ENCODE measurements around the gene RND2. TPM values are rescaled to one million over a fixed set of nuclear protein-coding genes. Genes with fewer than 3 reads are reported as not detected.
A peak's percentile ranks its signal among the peaks of the same experiment; 100 is the strongest.

The RND2 gene
- total and polyA plus RNA-seq, 9 of the 15 experiments (the other 6 are each of a cell fraction or from before 2014, with no cell fraction given) = 0.15 to 1.9 (median 0.98) TPM

GRCh38 chr17:43021741-43022512, 3.1 kb upstream of the RND2 start, which contains the start of gene VAT1 (continued):
- TF ChIP-seq ZNF280A (IDR thresholded peaks at IDR 0.05; ENCODE audit: low read depth, partially characterized antibody) (no peak), E2F4 (CRISPR knock-in tag; IDR thresholded peaks at IDR 0.05; ENCODE audit: low read depth) (0 out of 2 replicates have a peak, but pooled peaks have one; percentile 31), ATF1 (CRISPR knock-in tag; IDR thresholded peaks at IDR 0.05) (no peak), ATF1 (tag; IDR thresholded peaks at IDR 0.05) (peak; percentile 48; the same call in 1 of the 2 replicates), MAX (CRISPR knock-in tag; IDR thresholded peaks at IDR 0.05) (peak; percentile 70), HDAC1 (IDR thresholded peaks at IDR 0.05) (peak in 1 of 2 experiments; percentile 92; a peak in 2 of 4 replicates), POLR2AphosphoS2 (IDR thresholded peaks at IDR 0.05; ENCODE audit: low read length) (peak; percentile 39; the same call in 1 of the 2 replicates), E2F6 (IDR thresholded peaks at IDR 0.05; ENCODE audit: borderline replicate concordance in 1 of 2, extremely low read depth in 1 of 2, insufficient read depth in 1 of 2, insufficient read length in 1 of 2, low read depth in 1 of 2, low read length in 1 of 2, poor library complexity in 1 of 2, severe bottlenecking in 1 of 2) (peak; percentile 44 to 82), PHF8 (IDR thresholded peaks at IDR 0.05; ENCODE audit: borderline replicate concordance, low read length) (peak; percentile 15; the same call in 1 of the 2 replicates), JUN (IDR thresholded peaks at IDR 0.05; ENCODE audit: borderline replicate concordance, low read depth, low read length) (no peak), JUN (CRISPR knock-in tag; IDR thresholded peaks at IDR 0.05; ENCODE audit: borderline replicate concordance) (0 out of 2 replicates have a peak, but pooled peaks have one; percentile 39), MAZ (CRISPR knock-in tag; conservative IDR thresholded peaks at IDR 0.05 in 1 of 2, IDR thresholded peaks at IDR 0.05 in 1 of 2) (peak; percentile 62 to 69), DACH1 (IDR thresholded peaks at IDR 0.05; ENCODE audit: partially characterized antibody) (peak; percentile 81), CREM (IDR thresholded peaks at IDR 0.05; ENCODE audit: low read depth) (peak; percentile 41), TAF1 (IDR thresholded peaks at IDR 0.05; ENCODE audit: control insufficient read depth, extremely low read depth, insufficient read depth, low read length, severe bottlenecking) (peak; percentile 30), KLF1 (tag; IDR thresholded peaks at IDR 0.05) (peak; percentile 72; the same call in 1 of the 2 replicates), ZBTB2 (IDR thresholded peaks at IDR 0.05) (no peak), CCAR2 (IDR thresholded peaks at IDR 0.05; ENCODE audit: low read depth, low read length) (no peak), SAP30 (IDR thresholded peaks at IDR 0.05; ENCODE audit: borderline replicate concordance, insufficient read depth, low read depth, low read length, poor library complexity, severe bottlenecking) (peak; percentile 89), PHB (CRISPR knock-in tag; IDR thresholded peaks at IDR 0.05) (no peak)

All from K562 (cell line).